Measurements from ENCODE around the gene PDE10A.
"Not testable (repeated sequence)": the region's sequence is repeated elsewhere in the genome, so short reads cannot be mapped to it uniquely, and the experiment has no call there.

Gene PDE10A

DNA sequence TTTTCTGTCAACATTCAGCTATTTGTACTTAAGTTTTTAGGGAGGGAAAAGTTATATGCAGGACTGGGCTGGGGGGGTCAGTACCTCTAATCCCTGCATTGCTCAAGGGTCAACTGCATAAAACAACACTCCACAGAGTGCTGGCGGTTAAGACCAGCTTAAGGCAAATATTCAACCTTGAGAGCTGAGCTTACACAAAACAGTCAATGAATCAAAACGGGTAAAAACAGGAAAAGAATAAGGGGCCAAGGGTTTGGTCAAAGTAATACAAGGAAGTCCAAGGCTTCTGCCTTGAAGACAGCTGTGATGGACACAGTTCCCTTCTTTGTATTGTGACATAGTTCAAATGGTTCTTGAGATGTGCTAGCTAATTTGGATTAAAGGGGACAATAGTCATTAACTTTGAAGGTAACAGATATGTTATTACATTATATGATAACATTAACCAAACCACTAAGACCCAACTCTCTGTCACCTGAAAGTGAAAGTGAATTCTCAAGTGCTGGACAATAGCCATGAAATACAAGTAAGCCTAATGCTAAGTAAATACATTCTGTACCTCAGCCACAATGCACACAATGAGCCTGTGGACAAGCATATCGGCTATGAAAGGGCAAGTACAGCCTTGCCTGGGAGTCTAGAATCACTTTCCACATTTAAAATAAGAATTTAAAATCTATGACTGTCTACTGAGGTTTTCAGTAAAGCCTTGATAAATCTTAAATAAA lies 106.8 kb downstream of the PDE10A start:
- Mint-ChIP-seq H3K27me3 (ENCODE audit: low read depth) (no peaks in the 10 kb centered on the region), H3K27ac (no peak overlapping the region), H3K36me3 (ENCODE audit: low read depth) (peaks cover 30% of the 10 kb centered on the region), H3K9me3 (peaks cover 14% of the 10 kb centered on the region), H3K4me1 (peaks cover 6% of the 10 kb centered on the region), H3K4me3 (no peak overlapping the region)
- TF ChIP-seq, protein P1, sequence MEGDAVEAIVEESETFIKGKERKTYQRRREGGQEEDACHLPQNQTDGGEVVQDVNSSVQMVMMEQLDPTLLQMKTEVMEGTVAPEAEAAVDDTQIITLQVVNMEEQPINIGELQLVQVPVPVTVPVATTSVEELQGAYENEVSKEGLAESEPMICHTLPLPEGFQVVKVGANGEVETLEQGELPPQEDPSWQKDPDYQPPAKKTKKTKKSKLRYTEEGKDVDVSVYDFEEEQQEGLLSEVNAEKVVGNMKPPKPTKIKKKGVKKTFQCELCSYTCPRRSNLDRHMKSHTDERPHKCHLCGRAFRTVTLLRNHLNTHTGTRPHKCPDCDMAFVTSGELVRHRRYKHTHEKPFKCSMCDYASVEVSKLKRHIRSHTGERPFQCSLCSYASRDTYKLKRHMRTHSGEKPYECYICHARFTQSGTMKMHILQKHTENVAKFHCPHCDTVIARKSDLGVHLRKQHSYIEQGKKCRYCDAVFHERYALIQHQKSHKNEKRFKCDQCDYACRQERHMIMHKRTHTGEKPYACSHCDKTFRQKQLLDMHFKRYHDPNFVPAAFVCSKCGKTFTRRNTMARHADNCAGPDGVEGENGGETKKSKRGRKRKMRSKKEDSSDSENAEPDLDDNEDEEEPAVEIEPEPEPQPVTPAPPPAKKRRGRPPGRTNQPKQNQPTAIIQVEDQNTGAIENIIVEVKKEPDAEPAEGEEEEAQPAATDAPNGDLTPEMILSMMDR (IDR thresholded peaks at IDR 0.05; ENCODE audit: unreplicated experiment in 3 of 3) = no peak

DNA sequence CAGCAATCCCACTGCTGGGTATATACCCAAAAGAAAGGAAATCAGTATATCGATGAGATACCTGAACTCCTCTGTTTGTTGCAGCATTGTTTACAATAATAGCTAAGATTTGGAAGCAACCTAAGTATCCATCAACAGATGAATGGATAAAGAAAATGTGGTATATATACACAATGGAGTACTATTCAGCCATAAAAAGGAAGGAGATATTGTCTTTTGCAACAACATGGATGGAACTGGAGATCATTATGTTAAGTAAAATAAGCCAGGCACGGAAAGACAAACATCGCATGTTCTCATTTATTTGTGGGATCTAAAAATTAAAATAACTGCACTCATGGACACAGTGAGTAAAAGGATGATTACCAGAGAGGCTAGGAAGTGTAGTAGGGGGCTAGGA lies 108.4 kb downstream of the PDE10A start:
- H3K4me1 Mint-ChIP-seq, H3K4me3 Mint-ChIP-seq, H3K27ac Mint-ChIP-seq: not testable (repeated sequence)

DNA sequence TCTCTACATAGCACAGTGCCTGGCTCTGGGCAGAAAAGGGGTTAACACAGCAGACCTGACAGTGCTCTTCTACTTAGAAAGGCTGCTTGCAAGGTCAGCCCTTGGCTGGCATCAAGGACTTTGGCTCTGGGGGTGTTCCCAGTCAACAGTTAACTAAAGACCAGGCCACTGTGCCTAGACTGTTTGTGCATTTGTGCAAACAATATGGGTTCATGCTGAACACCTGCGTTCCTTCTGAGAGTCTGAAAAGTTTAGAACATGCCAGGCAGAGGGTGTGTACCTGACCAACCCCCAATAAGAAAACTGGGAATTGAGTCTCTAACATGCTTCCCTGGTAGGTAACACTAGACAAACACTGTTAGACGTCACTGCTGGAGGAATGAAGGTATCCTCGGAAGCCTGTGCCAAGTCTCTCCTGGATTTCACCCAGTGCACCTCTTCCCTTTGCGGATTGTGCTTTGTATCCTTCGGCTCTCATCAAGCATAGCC lies 110.7 kb downstream of the PDE10A start:
- H3K9me3 Mint-ChIP-seq = no peaks in the 10 kb centered on the region
- peaks cover 7% of the 10 kb centered on the region for H3K36me3 Mint-ChIP-seq (ENCODE audit: low read depth)
- H3K4me3 Mint-ChIP-seq = no peak overlapping the region
- peaks cover 6% of the 10 kb centered on the region for H3K4me1 Mint-ChIP-seq
- H3K27me3 Mint-ChIP-seq (ENCODE audit: low read depth) = no peaks in the 10 kb centered on the region
- TF ChIP-seq, protein P1 (IDR thresholded peaks at IDR 0.05; ENCODE audit: unreplicated experiment in 3 of 3) = no peak
- H3K27ac Mint-ChIP-seq = peak overlapping the region; percentile 8 to 67 (median 51)

More for the DNA sequence above, 108.4 kb downstream of the PDE10A start:
- peaks cover 17% of the 10 kb centered on the region for H3K36me3 Mint-ChIP-seq (ENCODE audit: low read depth)
- H3K27me3 Mint-ChIP-seq (ENCODE audit: low read depth); H3K9me3 Mint-ChIP-seq: not testable (repeated sequence)

DNA sequence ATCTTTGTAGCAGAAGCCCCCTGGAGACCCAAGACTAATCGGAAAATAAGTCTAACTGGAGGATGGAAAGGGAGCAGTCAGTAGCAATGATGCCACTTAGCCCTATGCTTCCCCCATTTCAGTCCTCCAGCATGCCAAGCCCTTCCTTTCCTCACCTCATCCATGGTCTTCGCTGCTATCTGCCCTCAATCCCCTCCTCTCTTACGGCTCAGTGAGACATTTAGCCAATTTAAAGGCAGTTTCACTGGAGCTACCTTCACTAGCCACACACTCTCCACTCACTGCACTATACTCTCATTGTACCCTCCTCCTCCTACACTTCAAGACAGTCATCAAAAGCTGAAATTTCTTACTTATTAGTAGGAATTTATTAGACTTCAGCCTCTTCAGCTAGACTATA lies 111.2 kb downstream of the PDE10A start:
- H3K9me3 Mint-ChIP-seq = no peaks in the 10 kb centered on the region
- H3K36me3 Mint-ChIP-seq (ENCODE audit: low read depth) = peaks cover 7% of the 10 kb centered on the region
- H3K27ac Mint-ChIP-seq = peak overlapping the region in 1 of 3 experiments; percentile 19
- H3K4me3 Mint-ChIP-seq = no peak overlapping the region
- TF ChIP-seq, protein P1 (IDR thresholded peaks at IDR 0.05; ENCODE audit: unreplicated experiment in 3 of 3) = no peak
- H3K4me1 Mint-ChIP-seq = peaks cover 6% of the 10 kb centered on the region
- no peaks in the 10 kb centered on the region for H3K27me3 Mint-ChIP-seq (ENCODE audit: low read depth)

DNA sequence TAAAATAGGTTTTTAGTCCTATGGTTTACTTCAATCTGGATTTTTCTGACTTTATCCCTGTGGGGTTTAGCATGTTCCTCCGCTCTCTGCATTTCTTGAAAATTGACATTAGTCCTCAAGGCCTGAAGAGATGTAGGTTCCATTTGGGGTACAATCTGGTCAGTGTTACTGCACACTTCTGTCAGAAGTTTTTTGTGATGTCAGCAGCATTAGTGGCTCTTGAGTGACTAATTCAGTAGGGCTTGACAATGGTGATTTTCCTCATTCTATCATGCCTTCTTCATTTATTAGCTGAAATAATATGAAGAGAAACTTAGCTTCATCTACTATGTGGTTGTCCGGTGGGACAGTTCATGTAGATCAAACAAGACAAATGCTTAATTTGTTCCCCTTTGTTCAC lies 114.6 kb downstream of the PDE10A start:
- Mint-ChIP-seq H3K9me3 (no peaks in the 10 kb centered on the region), H3K27ac (no peak overlapping the region), H3K27me3 (ENCODE audit: low read depth) (no peaks in the 10 kb centered on the region), H3K36me3 (ENCODE audit: low read depth) (no peaks in the 10 kb centered on the region), H3K4me1 (peaks cover 6% of the 10 kb centered on the region), H3K4me3 (no peak overlapping the region)
- TF ChIP-seq, protein P1 (IDR thresholded peaks at IDR 0.05; ENCODE audit: unreplicated experiment in 3 of 3) = no peak

DNA sequence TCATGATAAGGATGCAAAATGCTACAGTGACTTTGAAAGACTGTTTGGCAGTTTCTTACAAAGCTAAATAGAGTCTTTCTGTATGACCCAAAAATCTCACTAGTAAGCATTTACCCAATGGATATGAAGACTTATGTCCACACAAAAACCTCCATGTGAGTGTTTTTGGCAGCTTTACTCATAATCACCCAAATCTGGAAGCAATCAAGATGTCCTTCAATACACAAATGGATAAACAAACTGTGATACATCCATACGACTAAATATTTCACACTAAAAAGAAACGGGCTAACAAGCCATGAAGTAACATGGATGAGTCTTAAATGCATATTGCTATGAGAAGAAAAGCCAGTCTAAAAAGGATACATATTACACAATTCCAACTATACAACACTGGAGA lies 117.2 kb downstream of the PDE10A start:
- Mint-ChIP-seq H3K4me3 (no peak overlapping the region), H3K27ac (no peak overlapping the region), H3K36me3 (ENCODE audit: low read depth) (no peaks in the 10 kb centered on the region), H3K27me3 (ENCODE audit: low read depth) (no peaks in the 10 kb centered on the region), H3K4me1 (no peaks in the 10 kb centered on the region), H3K9me3 (no peaks in the 10 kb centered on the region)
- TF ChIP-seq, protein P1 (IDR thresholded peaks at IDR 0.05; ENCODE audit: unreplicated experiment in 3 of 3) = no peak
